RWPE2 (cell line): ENCODE measurements around the gene POLD3.
A peak's percentile ranks its signal among the peaks of the same experiment; 100 is the strongest.

Experiments
- ATAC-seq: fragments of 200-7000 bp; cut with Tn5 transposase; 3 replicates; pipeline ENCODE4 v1.9.1; 2021; ENCODE audit warnings: low read depth
- DNase-seq: peaks from one replicate; pipeline ENCODE4 v3.0.0-alpha.2; 2020; ENCODE audit warnings: low spot score
- H3K27ac ChIP-seq: fragments of 450-650 bp; 2 replicates; pipeline ENCODE4 v1.5.1; 2017; ENCODE audit warnings: mild to moderate bottlenecking; ENCODE audit not compliant: poor library complexity, severe bottlenecking
- H3K27me3 ChIP-seq: fragments of 250-450 bp; sonication (Bioruptor Pico); 2 replicates; pipeline ENCODE4 v1.5.1; 2021; ENCODE audit warnings: mild to moderate bottlenecking, moderate library complexity; ENCODE audit not compliant: insufficient read depth, poor library complexity, severe bottlenecking
- H3K36me3 ChIP-seq: fragments of 250-450 bp; sonication (Bioruptor Pico); 2 replicates; pipeline ENCODE4 v1.5.1; 2020; ENCODE audit warnings: low read depth, mild to moderate bottlenecking, moderate library complexity
- H3K4me1 ChIP-seq: fragments of 250-450 bp; sonication (Bioruptor Pico); 2 replicates; pipeline ENCODE4 v1.5.1; 2021; ENCODE audit warnings: mild to moderate bottlenecking, moderate library complexity; ENCODE audit not compliant: insufficient read depth, poor library complexity, severe bottlenecking
- H3K4me3 ChIP-seq: fragments of 250-450 bp; sonication (Bioruptor Pico); 2 replicates; pipeline ENCODE4 v1.5.1; 2021; ENCODE audit warnings: mild to moderate bottlenecking, moderate library complexity; ENCODE audit not compliant: severe bottlenecking
- H3K9me3 ChIP-seq: fragments of 250-450 bp; sonication (Bioruptor Pico); 2 replicates; pipeline ENCODE4 v1.5.1; 2021; ENCODE audit warnings: mild to moderate bottlenecking, moderate library complexity; ENCODE audit not compliant: severe bottlenecking
- CTCF ChIP-seq: fragments of 450-650 bp; IDR thresholded peaks from one replicate; pipeline ENCODE4 v1.5.1; 2017; ENCODE audit warnings: mild to moderate bottlenecking, moderate library complexity; ENCODE audit not compliant: poor library complexity, severe bottlenecking

Gene POLD3

GRCh38 chr11:74608431-74608830, 16.0 kb downstream of the POLD3 start:
- H3K36me3 ChIP-seq, result peaks cover 85% of the 10 kb centered on the region
- no peak overlapping the region for H3K4me3 ChIP-seq
- no peaks in the 10 kb centered on the region for H3K27me3 ChIP-seq
- TF ChIP-seq CTCF, result no peak
- H3K4me1 ChIP-seq, result no peaks in the 10 kb centered on the region
- H3K27ac ChIP-seq, result no peak overlapping the region
- no peak for DNase-seq
- H3K9me3 ChIP-seq, result no peaks in the 10 kb centered on the region
- ATAC-seq, result no peak

GRCh38 chr11:74611369-74611861, 19.0 kb downstream of the POLD3 start:
- peaks cover 78% of the 10 kb centered on the region for H3K36me3 ChIP-seq
- H3K4me3 ChIP-seq, result no peak overlapping the region
- DNase-seq (no peak), ATAC-seq (no peak)
- H3K9me3 ChIP-seq, result no peaks in the 10 kb centered on the region
- no peak overlapping the region for H3K27ac ChIP-seq
- peak; percentile 64 for TF ChIP-seq CTCF
- H3K27me3 ChIP-seq, result no peaks in the 10 kb centered on the region
- H3K4me1 ChIP-seq, result no peaks in the 10 kb centered on the region

GRCh38 chr11:74612877-74613276, 20.5 kb downstream of the POLD3 start:
- DNase-seq (no peak), ATAC-seq (no peak)
- Histone ChIP-seq H3K27me3 (no peaks in the 10 kb centered on the region), H3K4me1 (no peaks in the 10 kb centered on the region), H3K36me3 (peaks cover 81% of the 10 kb centered on the region), H3K4me3 (no peak overlapping the region), H3K9me3 (no peaks in the 10 kb centered on the region), H3K27ac (no peak overlapping the region)
- TF ChIP-seq CTCF, result no peak

GRCh38 chr11:74615311-74615710, 22.9 kb downstream of the POLD3 start:
- Histone ChIP-seq H3K36me3 (peaks cover 88% of the 10 kb centered on the region), H3K4me1 (no peaks in the 10 kb centered on the region), H3K27ac (no peak overlapping the region), H3K9me3 (no peaks in the 10 kb centered on the region), H3K4me3 (no peak overlapping the region), H3K27me3 (no peaks in the 10 kb centered on the region)
- TF ChIP-seq CTCF, result no peak
- DNase-seq, result no peak
- ATAC-seq, result no peak

GRCh38 chr11:74615988-74616387, 23.6 kb downstream of the POLD3 start:
- DNase-seq, result no peak
- H3K9me3 ChIP-seq, result no peaks in the 10 kb centered on the region
- no peaks in the 10 kb centered on the region for H3K27me3 ChIP-seq
- TF ChIP-seq CTCF, result no peak
- no peaks in the 10 kb centered on the region for H3K4me1 ChIP-seq
- no peak overlapping the region for H3K4me3 ChIP-seq
- no peak overlapping the region for H3K27ac ChIP-seq
- H3K36me3 ChIP-seq, result peaks cover 88% of the 10 kb centered on the region
- ATAC-seq, result no peak
